Duodenal mucosa (tissue), 2 donors: ENCODE measurements around the gene BFAR.
"Not testable (repeated sequence)": the region's sequence is repeated elsewhere in the genome, so short reads cannot be mapped to it uniquely, and the experiment has no call there.

Experiments
- H3K27ac ChIP-seq: one replicate; pipeline ENCODE4 v1.7.0; 2013; ENCODE audit warnings: low read depth, low read length
- H3K27me3 ChIP-seq, 2 donors: one replicate each; pipeline ENCODE4 v1.7.0; 2013; ENCODE audit warnings: low read length in 2 of 2, control low read depth in 1 of 2; ENCODE audit not compliant: insufficient read depth in 2 of 2, control insufficient read depth in 1 of 2
- H3K36me3 ChIP-seq, 2 donors: one replicate each; pipeline ENCODE4 v1.7.0; 2013; ENCODE audit warnings: low read length in 2 of 2, control low read depth in 1 of 2; ENCODE audit not compliant: insufficient read depth in 2 of 2, control insufficient read depth in 1 of 2
- H3K4me1 ChIP-seq, 2 donors: one replicate each; pipeline ENCODE4 v1.7.0; 2013; ENCODE audit warnings: low read length in 2 of 2, control low read depth in 1 of 2; ENCODE audit not compliant: insufficient read depth in 2 of 2, control insufficient read depth in 1 of 2
- H3K4me3 ChIP-seq, 2 donors: one replicate each; pipeline ENCODE4 v1.7.0; 2013; ENCODE audit warnings: low read length in 2 of 2, low read depth in 1 of 2
- H3K9ac ChIP-seq, 2 donors: one replicate each; pipeline ENCODE4 v1.7.0; 2013; ENCODE audit warnings: low read length in 2 of 2, low read depth in 1 of 2
- H3K9me3 ChIP-seq, 2 donors: one replicate each; pipeline ENCODE4 v1.7.0; 2013; ENCODE audit warnings: low read length in 2 of 2, control low read depth in 1 of 2; ENCODE audit not compliant: control insufficient read depth in 1 of 2

The BFAR gene

GRCh38 chr16:14611660-14612059, 21.1 kb upstream of the BFAR start:
- Histone ChIP-seq H3K36me3 (peaks cover 28 to 70% of the 10 kb centered on the region in 2 donors), H3K4me1 (no peaks in the 10 kb centered on the region), H3K4me3 (no peak overlapping the region), H3K9ac (no peak overlapping the region), H3K27me3 (no peaks in the 10 kb centered on the region), H3K9me3 (no peaks in the 10 kb centered on the region), H3K27ac (no peak overlapping the region)

- H3K36me3 ChIP-seq, result peaks cover 14 to 61% of the 10 kb centered on the region in 2 donors
- no peak overlapping the region for H3K4me3 ChIP-seq
- H3K9me3 ChIP-seq, result no peaks in the 10 kb centered on the region
- H3K9ac ChIP-seq, result no peak overlapping the region
- H3K27me3 ChIP-seq, result no peaks in the 10 kb centered on the region
- no peaks in the 10 kb centered on the region for H3K4me1 ChIP-seq
- H3K27ac ChIP-seq, result no peak overlapping the region
Measured at GRCh38 chr16:14613991-14614390, 18.8 kb upstream of the BFAR start.

- H3K27ac ChIP-seq, result no peak overlapping the region
- H3K4me3 ChIP-seq, result no peak overlapping the region
- H3K36me3 ChIP-seq, result peaks cover 11 to 55% of the 10 kb centered on the region in 2 donors
- H3K9ac ChIP-seq, result no peak overlapping the region
- H3K27me3 ChIP-seq, result no peaks in the 10 kb centered on the region
- H3K4me1 ChIP-seq, result no peaks in the 10 kb centered on the region
- no peaks in the 10 kb centered on the region for H3K9me3 ChIP-seq
Measured at GRCh38 chr16:14616280-14616679, 16.5 kb upstream of the BFAR start.

- Histone ChIP-seq H3K9me3 (no peaks in the 10 kb centered on the region), H3K27ac (no peak overlapping the region), H3K27me3 (no peaks in the 10 kb centered on the region), H3K4me3 (no peak overlapping the region), H3K9ac (no peak overlapping the region), H3K4me1 (no peaks in the 10 kb centered on the region), H3K36me3 (peaks cover 8 to 57% of the 10 kb centered on the region in 2 donors)
Measured at GRCh38 chr16:14618566-14618965, 14.2 kb upstream of the BFAR start.

- peaks cover 10 to 28% of the 10 kb centered on the region in 2 donors for H3K36me3 ChIP-seq
- no peak overlapping the region for H3K9ac ChIP-seq
- no peak overlapping the region for H3K4me3 ChIP-seq
- no peaks in the 10 kb centered on the region for H3K9me3 ChIP-seq
- H3K4me1 ChIP-seq, result peaks cover 13 to 14% of the 10 kb centered on the region in 2 donors
- H3K27ac ChIP-seq, result no peak overlapping the region
- no peaks in the 10 kb centered on the region for H3K27me3 ChIP-seq
Measured at GRCh38 chr16:14627078-14627477, 5.7 kb upstream of the BFAR start.

- H3K9ac ChIP-seq, result peak overlapping the region; percentile 84 to 89
- peak overlapping the region; percentile 78 to 93 for H3K4me3 ChIP-seq
- H3K27ac ChIP-seq, result peak overlapping the region; percentile 80
- peaks cover 7 to 18% of the 10 kb centered on the region in 2 donors for H3K36me3 ChIP-seq
- H3K4me1 ChIP-seq, result peaks cover 13 to 22% of the 10 kb centered on the region in 2 donors
- H3K9me3 ChIP-seq, result no peaks in the 10 kb centered on the region
- no peaks in the 10 kb centered on the region for H3K27me3 ChIP-seq
Measured at GRCh38 chr16:14628806-14629611, 3.7 kb upstream of the BFAR start.

GRCh38 chr16:14629612-14629918, 3.2 kb upstream of the BFAR start:
- peaks cover 18 to 28% of the 10 kb centered on the region in 2 donors for H3K4me1 ChIP-seq
- H3K4me3 ChIP-seq, result peak overlapping the region; percentile 78 to 93
- peak overlapping the region; percentile 80 for H3K27ac ChIP-seq
- H3K9me3 ChIP-seq, result no peaks in the 10 kb centered on the region
- H3K36me3 ChIP-seq, result peaks cover 7 to 17% of the 10 kb centered on the region in 2 donors
- no peaks in the 10 kb centered on the region for H3K27me3 ChIP-seq
- peak overlapping the region; percentile 84 to 89 for H3K9ac ChIP-seq

- peaks cover 7 to 17% of the 10 kb centered on the region in 2 donors for H3K36me3 ChIP-seq
- H3K4me1 ChIP-seq, result peaks cover 23 to 33% of the 10 kb centered on the region in 2 donors
Measured at GRCh38 chr16:14629919-14630619, 2.7 kb upstream of the BFAR start, which contains the start of gene PARN. Gene PARN, minus strand, starts transcription at chr16:14630260. Its CDS starts 135 bp downstream, at chr16:14630125.

GRCh38 chr16:14630620-14631330, 2.0 kb upstream of the BFAR start:
- Histone ChIP-seq H3K27ac (peak overlapping the region; percentile 80), H3K4me1 (peaks cover 30 to 40% of the 10 kb centered on the region in 2 donors)
- not testable (repeated sequence) for H3K9me3 ChIP-seq

More at GRCh38 chr16:14629919-14630619, 2.7 kb upstream of the BFAR start, which contains the start of gene PARN:
- peak within 1 kb of the TSS; percentile 80 for H3K27ac ChIP-seq
- no peaks in the 10 kb centered on the region for H3K27me3 ChIP-seq
- no peaks in the 10 kb centered on the region for H3K9me3 ChIP-seq
- peak within 1 kb of the TSS; percentile 84 to 89 for H3K9ac ChIP-seq
- H3K4me3 ChIP-seq, result peak within 1 kb of the TSS; percentile 78 to 93

GRCh38 chr16:14634389-14634725, 1.6 kb downstream of the BFAR start:
- H3K4me1 ChIP-seq, result peaks cover 34 to 38% of the 10 kb centered on the region in 2 donors
- peak overlapping the region; percentile 43 to 99 for H3K9ac ChIP-seq

More at GRCh38 chr16:14630620-14631330, 2.0 kb upstream of the BFAR start:
- H3K27me3 ChIP-seq, result not testable (repeated sequence)
- Histone ChIP-seq H3K36me3 (peaks cover 7 to 11% of the 10 kb centered on the region in 2 donors), H3K9ac (peak overlapping the region in 1 of 2 donors; percentile 56), H3K4me3 (peak overlapping the region; percentile 78 to 93)

More at GRCh38 chr16:14634389-14634725, 1.6 kb downstream of the BFAR start:
- no peaks in the 10 kb centered on the region for H3K27me3 ChIP-seq
- no peaks in the 10 kb centered on the region for H3K9me3 ChIP-seq
- H3K4me3 ChIP-seq, result peak overlapping the region; percentile 94
- peaks cover 0 to 10% of the 10 kb centered on the region in 2 donors for H3K36me3 ChIP-seq
- peak overlapping the region; percentile 70 for H3K27ac ChIP-seq
